Suppressor macrophage (primary cell): ENCODE results near the gene CELSR2.
"Not testable (repeated sequence)": the region's sequence is repeated elsewhere in the genome, so short reads cannot be mapped to it uniquely, and the experiment has no call there.

Experiments used
- DNase-seq, 4 experiments: peaks; one replicate each; pipeline ENCODE4 v3.0.0-alpha.2; 2020 to 2022
- total RNA-seq, 17 experiments: gene quantifications; one replicate each; lab custom pipeline; 2026; ENCODE audit warnings: mixed read lengths in 6 of 17, inconsistent platforms in 3 of 17; lab: John Stamatoyannopoulos, UW

The CELSR2 gene, protein sequence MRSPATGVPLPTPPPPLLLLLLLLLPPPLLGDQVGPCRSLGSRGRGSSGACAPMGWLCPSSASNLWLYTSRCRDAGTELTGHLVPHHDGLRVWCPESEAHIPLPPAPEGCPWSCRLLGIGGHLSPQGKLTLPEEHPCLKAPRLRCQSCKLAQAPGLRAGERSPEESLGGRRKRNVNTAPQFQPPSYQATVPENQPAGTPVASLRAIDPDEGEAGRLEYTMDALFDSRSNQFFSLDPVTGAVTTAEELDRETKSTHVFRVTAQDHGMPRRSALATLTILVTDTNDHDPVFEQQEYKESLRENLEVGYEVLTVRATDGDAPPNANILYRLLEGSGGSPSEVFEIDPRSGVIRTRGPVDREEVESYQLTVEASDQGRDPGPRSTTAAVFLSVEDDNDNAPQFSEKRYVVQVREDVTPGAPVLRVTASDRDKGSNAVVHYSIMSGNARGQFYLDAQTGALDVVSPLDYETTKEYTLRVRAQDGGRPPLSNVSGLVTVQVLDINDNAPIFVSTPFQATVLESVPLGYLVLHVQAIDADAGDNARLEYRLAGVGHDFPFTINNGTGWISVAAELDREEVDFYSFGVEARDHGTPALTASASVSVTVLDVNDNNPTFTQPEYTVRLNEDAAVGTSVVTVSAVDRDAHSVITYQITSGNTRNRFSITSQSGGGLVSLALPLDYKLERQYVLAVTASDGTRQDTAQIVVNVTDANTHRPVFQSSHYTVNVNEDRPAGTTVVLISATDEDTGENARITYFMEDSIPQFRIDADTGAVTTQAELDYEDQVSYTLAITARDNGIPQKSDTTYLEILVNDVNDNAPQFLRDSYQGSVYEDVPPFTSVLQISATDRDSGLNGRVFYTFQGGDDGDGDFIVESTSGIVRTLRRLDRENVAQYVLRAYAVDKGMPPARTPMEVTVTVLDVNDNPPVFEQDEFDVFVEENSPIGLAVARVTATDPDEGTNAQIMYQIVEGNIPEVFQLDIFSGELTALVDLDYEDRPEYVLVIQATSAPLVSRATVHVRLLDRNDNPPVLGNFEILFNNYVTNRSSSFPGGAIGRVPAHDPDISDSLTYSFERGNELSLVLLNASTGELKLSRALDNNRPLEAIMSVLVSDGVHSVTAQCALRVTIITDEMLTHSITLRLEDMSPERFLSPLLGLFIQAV (N-terminal part only)
- total RNA-seq: 0.21 to 8.9 (median 1.6) reads per million in 17 experiments

DNA sequence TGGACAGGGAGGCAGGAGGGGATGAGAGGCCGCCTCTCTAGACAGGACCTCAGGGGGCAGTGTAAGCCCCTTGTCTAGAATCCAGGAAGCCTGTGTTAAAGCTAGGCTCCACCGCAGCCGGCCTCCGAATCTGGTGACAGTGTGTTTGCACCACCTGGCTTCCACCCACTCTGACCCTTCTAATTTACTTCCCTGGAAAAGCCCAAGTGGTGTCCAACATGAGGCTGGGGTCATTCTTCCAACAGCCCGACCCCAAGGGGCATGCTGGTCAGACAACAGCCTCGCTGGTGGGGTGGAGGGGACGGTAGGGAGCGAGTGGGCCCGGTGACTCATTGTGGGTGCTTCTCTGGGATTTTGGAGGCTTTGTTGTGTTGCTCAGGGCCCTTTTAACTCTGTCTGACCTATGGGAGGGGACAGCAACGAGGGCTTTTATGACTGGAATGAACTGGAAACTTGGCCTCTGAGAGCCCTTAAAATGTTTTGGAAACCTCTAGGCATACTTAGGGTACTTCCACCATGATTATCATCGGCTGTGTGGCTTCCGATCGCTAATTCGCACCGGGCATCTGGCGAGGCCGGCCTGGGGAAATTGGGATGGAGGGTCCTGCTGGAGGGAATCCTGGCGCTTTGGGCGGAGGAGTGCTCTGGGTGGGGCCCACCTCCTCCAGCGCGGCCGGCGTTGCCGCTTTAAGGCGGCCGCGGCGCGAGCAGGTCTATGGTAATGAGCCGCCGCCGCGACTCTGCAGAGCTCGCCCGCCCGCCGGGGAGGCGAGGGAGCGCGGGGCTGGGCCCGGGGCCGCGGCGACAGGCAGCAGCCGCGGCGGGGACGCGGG, at the start of gene CELSR2:
CELSR2 (plus strand) TSS at position 743 of the 833 bp plus-strand sequence. CDS start 541 bp downstream, outside the sequence.
- peak; percentile 62 to 88 (median 78) for DNase-seq

DNA sequence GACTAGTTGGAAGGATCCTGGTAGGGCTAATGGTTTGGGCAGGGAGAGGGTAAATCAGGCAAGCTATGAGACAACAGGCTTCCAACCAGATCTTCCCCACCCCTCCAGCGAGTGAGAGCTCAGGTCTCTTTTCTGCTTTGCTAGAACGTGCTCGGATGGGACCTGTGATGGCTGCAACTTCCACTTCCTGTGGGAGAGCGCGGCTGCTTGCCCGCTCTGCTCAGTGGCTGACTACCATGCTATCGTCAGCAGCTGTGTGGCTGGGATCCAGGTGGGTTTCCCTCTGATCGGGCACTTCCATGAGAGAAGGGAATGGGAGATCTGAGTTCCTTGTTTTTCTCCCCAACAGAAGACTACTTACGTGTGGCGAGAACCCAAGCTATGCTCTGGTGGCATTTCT, 49.6 kb upstream of the CELSR2 start:
- peak in 3 of 4 experiments; percentile 28 to 46 (median 28) for DNase-seq

DNA sequence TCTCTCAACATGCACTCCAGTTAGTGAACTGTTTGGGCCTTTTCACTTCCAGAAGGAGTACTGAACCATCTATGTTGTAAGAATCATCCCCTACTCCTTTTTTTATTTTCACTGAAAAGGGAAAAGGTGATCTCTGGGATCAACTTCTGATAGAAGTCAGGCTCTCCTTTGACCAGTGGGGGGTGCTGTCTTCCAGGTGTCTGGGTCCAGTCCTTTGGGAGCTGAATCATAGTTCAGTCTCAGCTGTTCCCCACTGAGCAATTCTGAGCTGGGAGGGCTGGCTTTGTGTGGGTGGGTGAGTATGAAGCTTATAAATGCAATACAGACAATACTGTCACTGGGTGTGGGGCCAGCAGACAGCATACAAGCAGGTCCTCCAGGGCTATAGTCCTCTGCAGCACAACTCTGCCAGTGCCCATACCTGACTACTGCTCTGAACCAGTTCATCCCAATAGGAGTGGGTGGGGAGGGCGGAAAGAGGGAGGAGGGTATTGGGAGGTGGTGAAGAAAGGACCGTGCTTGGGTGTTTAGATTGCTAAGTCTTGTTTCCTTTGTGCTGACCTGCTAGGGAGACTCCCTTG, 48.1 kb upstream of the CELSR2 start:
- DNase-seq: peak; percentile 83 to 90 (median 86)

DNA sequence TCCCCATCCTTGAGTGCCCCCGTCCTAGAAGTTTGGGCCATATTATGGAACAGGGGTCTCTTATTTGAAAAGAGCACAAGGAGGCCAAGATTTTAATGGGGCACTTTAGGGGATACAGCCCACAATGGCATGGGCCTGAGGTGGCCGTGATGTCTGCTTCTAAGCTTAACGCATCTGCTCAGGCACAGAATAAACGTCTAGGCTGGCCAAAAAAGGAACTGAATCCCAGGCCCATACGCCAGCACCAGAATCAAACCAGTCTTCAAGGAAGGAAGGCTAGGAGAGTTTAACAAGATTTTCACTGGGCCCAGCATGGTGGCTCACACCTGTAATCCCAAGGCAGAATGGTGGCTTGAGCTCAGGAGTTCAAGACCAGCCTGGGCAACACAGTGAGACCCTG, 44.9 kb upstream of the CELSR2 start:
- DNase-seq: peak in 3 of 4 experiments; percentile 21 to 34 (median 23)

DNA sequence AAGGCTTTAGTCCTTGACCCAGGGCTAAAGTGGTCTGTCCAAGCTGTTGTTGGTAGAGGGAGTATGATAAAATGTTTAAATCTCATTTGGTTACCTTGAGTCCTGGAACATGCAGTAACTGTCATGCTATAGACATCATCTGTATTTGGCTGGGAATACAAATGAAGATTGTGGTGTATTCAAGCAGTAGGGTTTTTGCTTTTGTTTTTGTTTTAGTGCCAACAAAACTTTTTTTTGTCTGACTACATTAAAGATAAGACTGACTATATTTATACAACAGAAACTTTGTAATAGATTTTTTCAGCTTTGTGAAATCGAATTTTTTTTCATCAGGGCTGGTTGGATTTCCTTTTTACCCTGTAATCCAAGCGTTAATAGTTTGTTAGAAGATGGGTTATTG, 43.0 kb upstream of the CELSR2 start:
- DNase-seq: no peak

DNA sequence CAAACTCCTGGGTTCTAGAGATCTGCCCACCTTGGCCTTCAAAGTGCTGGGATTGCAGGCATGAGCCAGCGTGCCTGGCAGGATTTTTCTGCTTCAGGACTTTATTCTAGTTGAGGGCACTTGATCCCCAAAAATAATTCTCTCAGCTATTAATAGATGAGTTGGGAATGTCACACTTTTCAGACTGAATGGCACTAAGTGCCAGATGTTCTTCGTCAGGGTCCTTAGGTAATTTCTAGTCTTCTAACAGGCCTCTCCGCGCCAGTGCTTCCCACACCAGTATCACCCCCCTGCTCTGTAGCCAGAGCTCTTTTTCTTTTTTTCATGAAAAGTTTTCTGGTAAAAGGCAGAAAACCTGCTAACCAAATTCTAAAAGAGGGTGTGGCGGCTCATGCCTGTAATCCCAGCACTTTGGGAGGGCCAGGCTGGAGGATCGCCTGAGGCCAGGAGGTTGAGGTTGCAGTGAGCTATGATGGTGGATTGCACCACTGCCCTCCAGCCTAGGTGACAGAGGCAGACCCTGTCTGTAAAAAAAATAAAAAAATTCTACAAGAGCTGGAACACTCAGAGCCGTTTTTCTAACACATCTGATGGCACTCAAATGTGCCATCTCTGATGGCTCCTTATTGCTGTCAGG, 41.8 kb upstream of the CELSR2 start:
- no peak for DNase-seq

DNA sequence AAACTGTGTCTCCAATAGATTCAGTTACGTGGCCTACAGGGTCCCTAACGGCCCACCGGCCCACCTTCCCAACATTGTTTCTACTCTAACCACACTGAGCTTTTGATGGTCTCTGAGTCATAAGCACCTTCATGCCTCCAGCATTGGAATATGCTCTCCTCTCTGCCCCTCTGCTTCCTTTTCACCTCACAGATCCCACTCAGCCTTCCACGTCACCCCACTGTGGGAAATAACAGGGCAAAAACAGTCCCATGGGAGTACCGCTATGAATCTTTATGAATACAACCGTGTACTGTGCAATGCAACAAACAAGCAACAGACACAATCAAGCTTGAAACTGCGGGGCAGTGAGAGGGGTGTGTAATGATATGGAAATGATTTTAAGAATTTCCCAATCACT, 40.9 kb upstream of the CELSR2 start:
- no peak for DNase-seq

DNA sequence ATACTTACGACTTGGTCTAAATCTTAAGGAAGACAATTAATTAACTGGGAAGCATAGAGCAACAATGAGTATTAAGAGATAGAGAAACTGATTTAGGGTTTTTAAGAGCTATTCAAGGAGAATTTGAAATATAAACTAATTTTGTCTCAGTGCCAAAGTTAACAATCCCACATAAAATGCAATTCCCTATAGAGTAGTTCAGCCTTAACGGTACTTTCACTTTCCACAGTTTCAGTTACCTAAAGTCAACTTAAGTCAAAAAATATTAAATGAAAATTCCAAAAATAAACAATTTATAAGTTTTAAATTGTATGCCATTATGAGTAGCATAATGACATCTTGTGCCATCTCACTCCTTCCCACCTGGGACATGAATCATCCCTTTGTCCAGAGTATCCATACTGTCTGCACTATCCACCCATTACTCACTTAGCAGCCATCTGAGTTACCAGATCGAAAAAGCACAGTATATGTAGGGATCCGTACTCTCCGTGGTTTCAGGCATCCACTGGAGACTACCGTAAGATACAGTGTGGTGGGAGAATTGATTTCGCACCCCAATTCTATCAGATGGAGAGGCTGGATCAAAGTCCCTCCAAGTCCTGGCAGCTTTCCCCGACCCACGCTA, 40.4 kb upstream of the CELSR2 start:
- DNase-seq: no peak

DNA sequence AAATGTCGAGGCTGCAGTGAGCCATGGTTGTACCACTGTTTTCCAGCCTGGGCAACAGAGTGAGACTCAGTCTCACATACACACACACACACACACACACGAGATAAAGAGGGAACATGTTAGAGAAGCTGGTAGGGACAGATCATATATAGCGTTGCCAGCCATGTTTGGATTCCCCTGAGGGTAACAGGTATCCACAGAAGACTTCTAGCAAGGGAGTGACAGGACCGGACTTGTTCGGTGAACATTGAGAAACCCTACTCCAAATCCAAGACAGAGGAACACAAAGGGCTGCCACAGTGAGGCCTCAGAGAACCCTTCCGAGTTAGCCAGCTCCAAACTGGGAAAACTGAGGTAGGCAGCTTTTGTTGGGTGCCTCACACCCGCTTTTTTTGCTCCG, 39.3 kb upstream of the CELSR2 start:
- no peak for DNase-seq

DNA sequence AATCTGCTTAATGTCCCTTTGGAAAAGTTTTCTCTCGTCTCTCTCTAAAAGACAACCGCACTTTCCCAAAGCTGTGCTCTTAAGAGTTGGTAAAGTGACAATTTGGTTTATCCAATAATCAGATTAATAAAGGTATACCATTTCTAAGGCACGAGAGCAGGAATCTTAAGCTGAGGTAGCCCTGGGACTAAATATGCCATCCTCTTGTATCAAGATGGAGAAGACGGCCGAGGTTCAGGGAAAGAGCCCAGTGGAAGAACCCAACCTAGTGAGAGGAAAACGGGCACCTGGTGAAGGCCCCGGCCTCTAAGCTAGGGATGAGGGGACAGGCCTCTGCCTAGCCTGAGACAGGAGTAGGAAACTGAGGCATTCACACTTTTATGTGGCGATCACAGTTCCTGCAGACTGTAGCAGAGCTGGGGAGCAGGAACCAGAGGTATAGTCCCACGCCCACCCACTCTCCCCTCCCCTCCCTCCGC, 36.0 kb upstream of the CELSR2 start:
- peak in 1 of 4 experiments; percentile 7 for DNase-seq

DNA sequence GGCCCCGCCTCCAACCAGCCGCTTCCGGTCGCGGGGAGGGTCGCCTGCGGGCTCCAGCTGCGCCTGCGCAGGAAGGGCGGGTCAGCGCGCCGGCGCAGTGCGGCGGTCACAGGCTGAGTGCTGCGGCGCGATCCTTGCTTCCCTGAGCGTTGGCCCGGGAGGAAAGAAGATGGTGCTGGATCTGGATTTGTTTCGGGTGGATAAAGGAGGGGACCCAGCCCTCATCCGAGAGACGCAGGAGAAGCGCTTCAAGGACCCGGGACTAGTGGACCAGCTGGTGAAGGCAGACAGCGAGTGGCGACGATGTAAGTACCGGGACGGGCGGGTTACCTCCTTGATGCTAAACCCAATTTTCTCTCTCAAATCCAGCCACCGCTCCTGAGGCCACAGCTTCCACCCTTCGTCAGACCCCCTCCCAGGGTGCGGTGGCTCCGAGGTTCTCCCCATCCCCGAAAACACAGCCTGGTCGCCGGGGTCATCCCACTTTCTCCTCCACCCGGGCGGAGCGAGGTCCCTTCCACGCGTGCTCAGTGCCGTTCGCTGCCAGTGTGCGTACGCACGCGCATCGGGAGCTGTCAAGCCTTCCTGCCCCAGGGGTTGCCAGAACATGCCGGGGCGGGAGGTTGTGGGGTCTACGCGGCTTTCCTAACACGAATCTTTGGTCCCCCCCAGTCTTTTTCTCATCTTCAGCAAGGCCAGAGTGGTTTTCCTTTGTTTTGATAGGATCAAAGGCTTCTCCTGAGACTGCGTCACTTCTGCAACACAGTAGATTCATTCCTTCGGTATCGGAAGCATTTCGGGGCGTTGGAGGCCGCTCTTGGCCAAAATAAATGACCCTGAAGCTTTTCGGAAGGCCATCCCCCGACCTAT, 35.3 kb upstream of the CELSR2 start, which contains the start of gene SARS1:
SARS1 (plus strand) TSS at position 95 of the 870 bp plus-strand sequence; CDS start at position 170, 75 bp downstream.
- peak; percentile 90 to 98 (median 94) for DNase-seq

DNA sequence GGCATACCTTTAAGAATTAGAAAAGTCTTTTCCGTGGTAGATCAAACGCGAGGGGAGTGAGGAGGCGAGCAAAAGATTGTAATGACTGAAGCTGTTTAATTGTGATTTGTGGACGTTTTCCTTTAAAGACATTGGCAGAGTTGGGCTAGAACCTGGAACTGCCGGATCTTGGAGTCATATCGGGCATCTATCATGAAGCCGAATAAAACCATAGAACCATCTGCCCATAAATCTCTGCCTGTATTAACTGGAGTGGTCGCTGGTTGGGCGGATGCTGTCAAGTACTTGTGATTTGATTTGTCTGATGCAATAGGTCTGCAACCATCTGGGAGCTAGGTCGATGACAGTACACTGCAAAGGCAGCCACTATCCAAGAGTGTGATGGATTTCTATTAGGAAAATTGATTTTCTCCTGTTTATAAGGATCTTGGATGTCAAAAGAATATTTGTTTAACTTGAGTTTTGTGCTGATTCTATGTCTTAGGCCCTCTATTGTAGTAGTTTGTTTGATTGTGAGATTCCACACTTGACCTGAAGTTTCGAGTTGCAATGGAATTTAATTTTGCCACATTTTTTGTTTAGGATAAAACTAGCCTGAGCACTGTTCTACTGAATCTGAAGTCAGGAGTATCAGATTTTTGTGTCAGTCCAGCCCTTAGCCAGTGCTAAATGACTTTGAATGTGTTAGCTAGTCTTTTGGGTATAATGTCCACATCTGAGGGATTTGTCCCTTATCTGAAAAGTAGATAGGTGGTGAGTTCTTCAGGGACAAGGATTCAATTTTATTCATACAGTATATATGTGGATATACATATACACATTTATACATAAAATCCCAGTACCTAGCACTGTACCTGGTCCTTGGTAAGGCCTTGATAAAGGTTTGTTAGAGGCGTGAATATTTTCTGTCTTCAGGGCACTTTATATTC, 34.4 kb upstream of the CELSR2 start:
- peak; percentile 53 to 70 (median 62) for DNase-seq

DNA sequence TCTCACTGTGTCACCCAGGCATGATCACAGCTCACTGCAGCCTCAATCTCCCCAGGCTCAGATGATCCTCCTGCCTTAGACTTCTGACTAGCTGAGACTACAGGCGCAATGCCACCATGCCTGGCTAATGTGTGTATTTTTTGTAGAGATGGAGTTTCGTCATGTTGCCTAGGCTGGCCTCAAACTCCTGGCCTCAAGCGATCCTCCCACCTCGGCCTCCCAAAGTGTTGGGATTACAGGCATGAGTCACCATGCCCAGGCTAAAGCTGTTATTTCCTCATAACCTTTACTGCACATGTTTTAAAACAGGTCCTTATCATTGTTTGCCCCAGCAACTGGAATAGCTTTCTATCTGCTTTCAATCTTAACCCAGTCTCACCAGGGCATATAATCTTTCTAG, 32.7 kb upstream of the CELSR2 start:
- no peak for DNase-seq

DNA sequence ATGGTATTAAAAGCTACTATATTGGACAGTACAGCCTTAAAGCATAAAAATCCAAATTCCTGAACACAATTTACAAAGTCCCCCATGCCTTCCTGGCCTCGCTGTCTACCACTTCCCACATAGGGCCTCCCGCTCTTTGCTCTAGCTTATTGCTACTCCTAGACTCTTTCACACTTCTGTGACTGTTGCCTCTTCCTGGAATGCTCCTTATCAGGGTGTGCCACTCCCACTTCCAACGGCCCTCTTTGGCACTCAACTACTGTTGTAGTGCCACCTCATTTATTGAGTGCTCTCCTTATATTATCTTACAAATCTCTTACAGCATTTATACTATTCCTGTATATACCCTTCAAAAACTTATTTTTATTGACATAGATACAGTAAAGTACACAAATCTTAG, 30.8 kb upstream of the CELSR2 start:
- no peak for DNase-seq

DNA sequence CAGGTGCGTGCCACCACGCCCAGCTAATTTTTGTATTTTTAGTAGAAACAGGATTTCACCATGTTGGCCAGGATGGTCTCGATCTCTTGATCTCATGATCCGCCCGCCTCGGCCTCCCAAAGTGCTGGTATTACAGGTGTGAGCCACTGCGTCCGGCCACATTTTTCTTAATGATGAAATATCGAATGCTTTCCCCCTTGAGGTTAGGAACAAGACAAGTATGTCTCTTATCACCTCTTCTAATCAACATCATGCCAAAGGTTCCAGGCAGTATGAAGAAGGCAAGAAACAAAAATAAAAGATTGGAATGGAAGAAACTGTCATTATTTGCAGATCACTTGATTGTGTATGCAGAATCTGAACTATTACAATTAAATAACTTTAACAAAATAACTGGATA, 28.1 kb upstream of the CELSR2 start:
- DNase-seq: not testable (repeated sequence)

DNA sequence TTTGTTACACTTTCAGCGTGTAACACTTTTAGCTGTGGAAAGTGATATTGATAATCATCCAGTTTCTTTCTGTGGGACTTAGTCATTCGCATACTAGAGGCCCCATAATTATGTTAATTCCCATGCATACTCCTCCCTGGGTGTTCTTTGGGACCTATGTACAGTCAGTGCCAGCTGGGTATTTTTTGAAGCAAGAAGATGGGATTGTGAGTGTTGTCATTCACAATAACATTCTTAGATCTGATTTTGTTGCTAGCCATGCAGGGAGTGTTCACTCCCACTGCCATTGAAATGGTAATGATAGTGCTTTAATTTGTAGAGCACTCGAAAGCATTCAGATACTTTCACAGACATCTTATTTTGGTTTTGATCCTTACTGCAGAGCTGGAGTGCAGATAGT, 24.0 kb upstream of the CELSR2 start:
- DNase-seq: no peak

DNA sequence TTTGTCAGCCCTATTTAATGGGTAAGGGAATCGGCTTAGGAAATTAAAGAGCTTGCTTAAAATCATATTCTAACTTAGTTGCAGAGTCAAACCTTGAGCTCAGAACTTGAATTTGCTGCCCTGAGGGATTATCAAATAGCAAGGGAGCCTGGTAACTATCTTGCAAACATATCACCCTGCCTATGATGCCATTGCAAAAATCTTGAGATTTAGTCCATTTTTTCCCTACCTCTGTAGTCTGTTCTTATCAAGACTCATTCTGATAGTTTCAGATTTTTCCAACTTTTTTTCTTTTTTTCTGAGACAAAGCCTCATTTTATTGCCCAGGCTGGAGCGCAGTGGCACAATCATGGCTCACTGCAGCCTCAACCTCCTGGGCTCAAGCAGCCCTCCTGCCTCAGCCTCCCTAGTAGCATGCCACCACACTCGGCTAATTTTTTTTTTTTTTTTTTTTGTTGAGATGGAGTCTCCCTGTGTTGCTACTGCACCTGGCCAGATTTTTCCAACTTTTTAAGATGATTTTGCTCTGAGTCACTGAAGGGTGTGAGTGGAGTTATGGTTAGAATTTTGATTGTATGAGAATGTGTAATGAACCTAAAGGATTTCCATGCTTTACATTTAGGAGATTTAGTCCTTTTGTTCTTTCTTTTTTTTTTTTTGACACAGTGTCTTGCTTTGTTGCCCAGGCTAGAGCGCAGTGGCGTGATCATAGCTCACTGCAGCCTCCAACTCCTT, 23.5 kb upstream of the CELSR2 start:
- no peak for DNase-seq
